ENCODE measurements around the gene SPACA6. TPM values are rescaled to one million over a fixed set of nuclear protein-coding genes. Genes with fewer than 3 reads are reported as not detected.

Gene SPACA6
- total and polyA plus RNA-seq, 10 of the 15 experiments (the other 5 are each of a cell fraction or from before 2014, with no cell fraction given): 0.31 to 6.5 (median 1.7) TPM

GRCh38 chr19:51724543-51724942, 31.4 kb downstream of the SPACA6 start:
- Histone ChIP-seq H3K27me3 (replicated peaks in 1 of 2; ENCODE audit: control insufficient read depth in 2 of 2, insufficient read depth in 2 of 2, low read length in 1 of 2) (no peaks in the 10 kb centered on the region), H4K20me1 (ENCODE audit: control insufficient read depth, insufficient read depth) (no peaks in the 10 kb centered on the region), H2AFZ (ENCODE audit: control insufficient read depth, low read depth, low read length) (no peak overlapping the region), H3K4me1 (ENCODE audit: control insufficient read depth, insufficient read depth, low read length) (no peaks in the 10 kb centered on the region), H3K27ac (ENCODE audit: control insufficient read depth, insufficient read depth) (no peak overlapping the region), H3K4me2 (ENCODE audit: control insufficient read depth, insufficient read depth) (no peak overlapping the region), H3K36me3 (ENCODE audit: control insufficient read depth in 2 of 2, insufficient read depth in 2 of 2, low read length in 1 of 2) (no peaks in the 10 kb centered on the region), H3K9ac (ENCODE audit: control insufficient read depth, insufficient read depth, low read length) (no peak overlapping the region), H3K9me3 (replicated peaks; ENCODE audit: control insufficient read depth, insufficient read depth, low read length) (peaks cover 1% of the 10 kb centered on the region; the same call in 1 of the 3 replicates), H3K4me3 (no peak overlapping the region), H3K79me2 (ENCODE audit: control insufficient read depth, insufficient read depth, low read length) (no peaks in the 10 kb centered on the region)
- TF ChIP-seq SMAD5 (IDR thresholded peaks at IDR 0.05; ENCODE audit: low read depth): no peak
- no peak for TF ChIP-seq CBX5 (IDR thresholded peaks at IDR 0.05; ENCODE audit: low read depth)
- TF ChIP-seq EP300 (IDR thresholded peaks at IDR 0.05; ENCODE audit: borderline replicate concordance in 1 of 2, control insufficient read depth in 1 of 2, low read depth in 2 of 2, low read length in 2 of 2): no peak
- TF ChIP-seq BCL11A (IDR thresholded peaks at IDR 0.05; ENCODE audit: low read depth, low read length): no peak
- no peak for TF ChIP-seq RUNX3 (IDR thresholded peaks at IDR 0.05; ENCODE audit: low read length)
- TF ChIP-seq, protein P1, sequence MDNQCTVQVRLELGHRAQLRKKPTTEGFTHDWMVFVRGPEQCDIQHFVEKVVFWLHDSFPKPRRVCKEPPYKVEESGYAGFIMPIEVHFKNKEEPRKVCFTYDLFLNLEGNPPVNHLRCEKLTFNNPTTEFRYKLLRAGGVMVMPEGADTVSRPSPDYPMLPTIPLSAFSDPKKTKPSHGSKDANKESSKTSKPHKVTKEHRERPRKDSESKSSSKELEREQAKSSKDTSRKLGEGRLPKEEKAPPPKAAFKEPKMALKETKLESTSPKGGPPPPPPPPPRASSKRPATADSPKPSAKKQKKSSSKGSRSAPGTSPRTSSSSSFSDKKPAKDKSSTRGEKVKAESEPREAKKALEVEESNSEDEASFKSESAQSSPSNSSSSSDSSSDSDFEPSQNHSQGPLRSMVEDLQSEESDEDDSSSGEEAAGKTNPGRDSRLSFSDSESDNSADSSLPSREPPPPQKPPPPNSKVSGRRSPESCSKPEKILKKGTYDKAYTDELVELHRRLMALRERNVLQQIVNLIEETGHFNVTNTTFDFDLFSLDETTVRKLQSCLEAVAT (IDR thresholded peaks at IDR 0.05): no peak
- TF ChIP-seq, protein P2, sequence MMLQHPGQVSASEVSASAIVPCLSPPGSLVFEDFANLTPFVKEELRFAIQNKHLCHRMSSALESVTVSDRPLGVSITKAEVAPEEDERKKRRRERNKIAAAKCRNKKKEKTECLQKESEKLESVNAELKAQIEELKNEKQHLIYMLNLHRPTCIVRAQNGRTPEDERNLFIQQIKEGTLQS (IDR thresholded peaks at IDR 0.05; ENCODE audit: borderline replicate concordance, extremely low read depth, low read depth, low read length): no peak
- no peak for TF ChIP-seq RBBP5 (conservative IDR thresholded peaks at IDR 0.05)
- no peak for TF ChIP-seq ZNF687 (IDR thresholded peaks at IDR 0.05)
- TF ChIP-seq ZNF622 (IDR thresholded peaks at IDR 0.05): no peak
- no peak for TF ChIP-seq MXI1 (IDR thresholded peaks at IDR 0.05; ENCODE audit: low read depth, low read length)
- no peak for TF ChIP-seq RFX5 (IDR thresholded peaks at IDR 0.05; ENCODE audit: low read depth, low read length)
- no peak for TF ChIP-seq EGR1 (IDR thresholded peaks at IDR 0.05; ENCODE audit: borderline replicate concordance in 1 of 2, low read depth in 2 of 2, low read length in 2 of 2)
- no peak for TF ChIP-seq ETV6 (conservative IDR thresholded peaks at IDR 0.05 in 1 of 2, IDR thresholded peaks at IDR 0.05 in 1 of 2; ENCODE audit: borderline replicate concordance in 1 of 2, low read depth in 1 of 2)
- no peak for TF ChIP-seq EZH2 (IDR thresholded peaks at IDR 0.05; ENCODE audit: borderline replicate concordance, control insufficient read depth, low read depth, low read length)
- TF ChIP-seq, protein P3, sequence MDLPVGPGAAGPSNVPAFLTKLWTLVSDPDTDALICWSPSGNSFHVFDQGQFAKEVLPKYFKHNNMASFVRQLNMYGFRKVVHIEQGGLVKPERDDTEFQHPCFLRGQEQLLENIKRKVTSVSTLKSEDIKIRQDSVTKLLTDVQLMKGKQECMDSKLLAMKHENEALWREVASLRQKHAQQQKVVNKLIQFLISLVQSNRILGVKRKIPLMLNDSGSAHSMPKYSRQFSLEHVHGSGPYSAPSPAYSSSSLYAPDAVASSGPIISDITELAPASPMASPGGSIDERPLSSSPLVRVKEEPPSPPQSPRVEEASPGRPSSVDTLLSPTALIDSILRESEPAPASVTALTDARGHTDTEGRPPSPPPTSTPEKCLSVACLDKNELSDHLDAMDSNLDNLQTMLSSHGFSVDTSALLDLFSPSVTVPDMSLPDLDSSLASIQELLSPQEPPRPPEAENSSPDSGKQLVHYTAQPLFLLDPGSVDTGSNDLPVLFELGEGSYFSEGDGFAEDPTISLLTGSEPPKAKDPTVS (IDR thresholded peaks at IDR 0.05; ENCODE audit: low read depth, low read length): no peak
- no peak for TF ChIP-seq MTA3 (IDR thresholded peaks at IDR 0.05; ENCODE audit: borderline replicate concordance, low read length)
- no TSS peak for BruUV-seq (replicated peaks)
- DNase-seq (ENCODE audit: low read depth, low spot score): no peak
- intact Hi-C loops (cut with micrococcal nuclease; ENCODE audit: unreplicated experiment): no loop called here
- FAIRE-seq: no peak
- no peak for ATAC-seq
- ChIA-PET CTCF (interaction anchor here (1.3 kb wide), 1 partner anchor 27 kb away, joined by 3 read pairs; the partner anchor contains the start of gene FPR1), POLR2A (no interaction called here), RAD21 (ENCODE audit: unreplicated experiment) (no interaction called here), SMC1A (ENCODE audit: uncharacterized antibody, unreplicated experiment) (no interaction called here)
- in situ Hi-C loops (cut with MboI): no loop called here
- 47% methylated on average over 13 of the region's 15 CpGs for WGBS (ENCODE audit: insufficient coverage, insufficient replicate concordance, low lambda C conversion rate, missing lambda C conversion rate)

All from GM12878 (cell line).